ENCODE results near the gene DPYSL4. TPM values are rescaled to one million over a fixed set of nuclear protein-coding genes. Genes with fewer than 3 reads are reported as not detected.

The DPYSL4 gene
- total RNA-seq, 1 donor from 2014 or later = 17.7 TPM

DNA sequence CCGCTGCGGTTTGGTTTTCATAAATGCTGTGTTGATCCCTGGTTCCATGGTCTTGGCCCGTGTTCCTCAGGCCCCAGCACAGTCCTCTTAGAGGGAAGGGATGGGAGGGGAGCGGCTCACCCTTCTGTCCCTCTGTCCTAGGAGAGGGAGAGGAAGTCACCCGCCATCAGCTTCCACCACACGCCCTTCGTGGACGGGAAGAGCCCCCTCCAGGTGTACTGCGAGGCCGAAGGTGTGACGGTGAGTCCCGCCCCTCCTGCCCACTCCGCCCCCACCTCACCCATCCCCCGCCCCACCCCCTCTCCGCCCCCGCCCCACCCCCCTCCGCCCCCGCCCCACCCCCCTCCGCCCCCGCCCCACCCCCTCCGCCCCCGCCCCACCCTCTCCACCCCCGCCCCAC is 37.5 kb upstream of the DPYSL4 start:
- Histone ChIP-seq H3K36me3 (no peaks in the 10 kb centered on the region), H3K27me3 (no peaks in the 10 kb centered on the region), H3K4me3 (no peak overlapping the region), H2AFZ (replicated peaks) (no peak overlapping the region), H3K79me2 (ENCODE audit: low read depth) (no peaks in the 10 kb centered on the region), H3K4me1 (no peaks in the 10 kb centered on the region), H3K9me3 (ENCODE audit: low read depth) (no peaks in the 10 kb centered on the region), H3K4me2 (no peak overlapping the region), H3F3A (ENCODE audit: low read depth) (no peaks in the 10 kb centered on the region), H3K27ac (no peak overlapping the region), H4K20me1 (ENCODE audit: low read depth) (no peaks in the 10 kb centered on the region), H3K9ac (no peak overlapping the region)
- no peak overlapping the region for H3K4me3 Mint-ChIP-seq
- no peak overlapping the region for H3K27ac Mint-ChIP-seq
- H3K36me3 Mint-ChIP-seq = no peaks in the 10 kb centered on the region
- TF ChIP-seq EZH2phosphoT487 (IDR thresholded peaks at IDR 0.05) (no peak), CTCF (IDR thresholded peaks at IDR 0.05) (no peak), EZH2 (IDR thresholded peaks at IDR 0.05) (no peak)
- no peaks in the 10 kb centered on the region for H3K9me3 Mint-ChIP-seq
- DNase-seq (ENCODE audit: low spot score) = no peak
- H3K27me3 Mint-ChIP-seq (ENCODE audit: insufficient read depth, low read depth) = peaks cover 2% of the 10 kb centered on the region
- peaks cover 5% of the 10 kb centered on the region for H3K4me1 Mint-ChIP-seq

GRCh38 chr10:132149917-132150316 is 36.8 kb upstream of the DPYSL4 start:
- Histone ChIP-seq H3K9ac (no peak overlapping the region), H3F3A (ENCODE audit: low read depth) (no peaks in the 10 kb centered on the region), H3K9me3 (ENCODE audit: low read depth) (no peaks in the 10 kb centered on the region), H3K4me3 (no peak overlapping the region), H3K4me2 (no peak overlapping the region), H3K79me2 (ENCODE audit: low read depth) (no peaks in the 10 kb centered on the region), H3K36me3 (no peaks in the 10 kb centered on the region), H3K27ac (no peak overlapping the region), H2AFZ (replicated peaks) (no peak overlapping the region), H3K27me3 (no peaks in the 10 kb centered on the region), H3K4me1 (no peaks in the 10 kb centered on the region), H4K20me1 (ENCODE audit: low read depth) (no peaks in the 10 kb centered on the region)
- no peaks in the 10 kb centered on the region for H3K36me3 Mint-ChIP-seq
- H3K27ac Mint-ChIP-seq = no peak overlapping the region
- TF ChIP-seq EZH2 (IDR thresholded peaks at IDR 0.05) (no peak), CTCF (IDR thresholded peaks at IDR 0.05) (no peak), EZH2phosphoT487 (IDR thresholded peaks at IDR 0.05) (no peak)
- no peaks in the 10 kb centered on the region for H3K9me3 Mint-ChIP-seq
- peaks cover 2% of the 10 kb centered on the region for H3K27me3 Mint-ChIP-seq (ENCODE audit: insufficient read depth, low read depth)
- DNase-seq (ENCODE audit: low spot score) = no peak
- no peak overlapping the region for H3K4me3 Mint-ChIP-seq
- H3K4me1 Mint-ChIP-seq = peaks cover 5% of the 10 kb centered on the region

DNA sequence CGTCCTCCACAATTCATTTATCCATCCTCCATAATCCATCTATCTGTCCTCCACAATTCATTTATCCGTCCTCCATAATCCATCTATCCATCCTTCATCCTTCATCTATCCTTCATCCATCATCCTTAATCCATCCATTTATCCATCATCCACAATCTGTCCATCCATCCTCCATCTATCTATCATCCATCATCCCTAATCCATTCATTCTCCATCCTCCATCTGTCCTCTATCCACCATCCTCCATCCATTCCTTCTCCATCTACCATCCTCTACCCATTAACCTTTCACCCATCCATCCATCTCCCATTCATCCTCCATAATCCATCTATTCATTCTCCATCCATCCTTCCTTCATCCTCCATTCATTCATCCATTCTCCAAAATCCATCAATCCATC is 36.0 kb upstream of the DPYSL4 start:
- Histone ChIP-seq H2AFZ (replicated peaks) (no peak overlapping the region), H3K4me1 (no peaks in the 10 kb centered on the region), H3K36me3 (no peaks in the 10 kb centered on the region), H3K27me3 (no peaks in the 10 kb centered on the region), H3K27ac (no peak overlapping the region), H3K79me2 (ENCODE audit: low read depth) (no peaks in the 10 kb centered on the region), H3K9me3 (ENCODE audit: low read depth) (no peaks in the 10 kb centered on the region), H3K4me2 (no peak overlapping the region), H3F3A (ENCODE audit: low read depth) (no peaks in the 10 kb centered on the region), H4K20me1 (ENCODE audit: low read depth) (no peaks in the 10 kb centered on the region), H3K9ac (no peak overlapping the region), H3K4me3 (no peak overlapping the region)
- H3K36me3 Mint-ChIP-seq = no peaks in the 10 kb centered on the region
- H3K4me3 Mint-ChIP-seq = no peak overlapping the region
- H3K27ac Mint-ChIP-seq = no peak overlapping the region
- no peaks in the 10 kb centered on the region for H3K9me3 Mint-ChIP-seq
- peaks cover 5% of the 10 kb centered on the region for H3K4me1 Mint-ChIP-seq
- peaks cover 2% of the 10 kb centered on the region for H3K27me3 Mint-ChIP-seq (ENCODE audit: insufficient read depth, low read depth)
- TF ChIP-seq EZH2 (IDR thresholded peaks at IDR 0.05) = no peak
- TF ChIP-seq EZH2phosphoT487 (IDR thresholded peaks at IDR 0.05) = no peak
- no peak for TF ChIP-seq CTCF (IDR thresholded peaks at IDR 0.05)
- DNase-seq (ENCODE audit: low spot score) = no peak
